ENCODE measurements around the gene LCE1F.

DNA sequence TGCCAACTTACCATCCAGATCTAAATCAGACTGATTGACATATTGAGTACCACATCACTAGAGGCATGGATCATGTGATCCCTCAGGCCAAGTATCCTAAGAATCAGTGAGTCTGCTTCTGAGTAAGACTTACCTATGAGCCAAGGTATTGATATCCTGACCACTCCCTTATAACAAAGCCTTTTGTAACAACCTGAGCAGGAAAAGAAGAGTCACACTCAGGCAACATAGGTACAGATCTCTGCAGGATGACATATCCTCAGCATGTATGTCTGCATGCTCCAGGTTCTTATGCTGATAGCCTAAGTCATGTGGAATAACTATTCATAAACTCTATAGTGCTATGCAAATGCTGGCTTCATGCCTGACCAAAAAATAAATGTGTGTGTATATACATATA is 50.0 kb downstream of the LCE1F start:
- no peak for TF ChIP-seq CTCF (IDR thresholded peaks at IDR 0.05)
- TF ChIP-seq EZH2 (IDR thresholded peaks at IDR 0.05): no peak
- TF ChIP-seq EZH2phosphoT487 (IDR thresholded peaks at IDR 0.05): no peak

Measured in neural progenitor cell (in vitro differentiated cells).